OCI-LY3 (cell line): Measurements from ENCODE around the gene SLC9C1.

ENCODE experiments used
- H2AFZ ChIP-seq: fragments of 200-600, 300-600 bp; shearing (Covaris generic); 2 replicates; pipeline ENCODE4 v1.6.0; 2014; ENCODE audit warnings: antibody characterized with exemption, low read depth, low read length
- H3K27ac ChIP-seq: fragments of 200-600, 300-600 bp; sonication (generic); 2 replicates; pipeline ENCODE4 v1.5.1; 2014; ENCODE audit warnings: mild to moderate bottlenecking, low read length, moderate library complexity, mixed read lengths
- H3K27me3 ChIP-seq: fragments of 200-600, 300-600 bp; sonication (generic); 2 replicates; pipeline ENCODE4 v1.6.1; 2014; ENCODE audit warnings: low read depth, low read length, mixed read lengths
- H3K36me3 ChIP-seq: fragments of 200-600, 300-600 bp; sonication (generic); replicated peaks from 2 replicates; pipeline ENCODE3; 2014; ENCODE audit warnings: low read depth, low read length, mixed read lengths
- H3K4me1 ChIP-seq: fragments of 300-600, 200-600 bp; sonication (generic); 2 replicates; pipeline ENCODE4 v1.6.1; 2014; ENCODE audit warnings: low read length, mixed read lengths
- H3K4me2 ChIP-seq: fragments of 200-600, 300-600 bp; sonication (generic); 2 replicates; pipeline ENCODE4 v1.6.1; 2014; ENCODE audit warnings: low read length, mixed read lengths
- H3K4me3 ChIP-seq: fragments of 300-600, 200-600 bp; sonication (generic); 2 replicates; pipeline ENCODE4 v1.5.1; 2014; ENCODE audit warnings: antibody characterized with exemption, mild to moderate bottlenecking, low read length, moderate library complexity
- H3K79me2 ChIP-seq: fragments of 300-600, 200-600 bp; shearing (Covaris generic); 2 replicates; pipeline ENCODE4 v1.6.1; 2014; ENCODE audit warnings: mild to moderate bottlenecking, low read length, mixed read lengths
- H3K9ac ChIP-seq: fragments of 300-600, 200-600 bp; shearing (Covaris generic); 2 replicates; pipeline ENCODE4 v1.6.0; 2014; ENCODE audit warnings: mild to moderate bottlenecking, low read length, moderate library complexity
- H3K9me3 ChIP-seq: fragments of 200-600, 300-600 bp; shearing (Covaris generic); 2 replicates; pipeline ENCODE4 v1.6.1; 2014; ENCODE audit warnings: low read length, mixed read lengths; ENCODE audit not compliant: insufficient read depth
- H4K20me1 ChIP-seq: fragments of 200-600, 300-600 bp; sonication (generic); 2 replicates; pipeline ENCODE4 v1.6.1; 2016; ENCODE audit warnings: low read length, mixed read lengths; ENCODE audit not compliant: insufficient read depth
- CTCF ChIP-seq: fragments of 200-600, 300-600 bp; sonication (generic); IDR thresholded peaks from 2 replicates; pipeline ENCODE4 v1.5.1; 2014; ENCODE audit warnings: antibody characterized with exemption, low read length, low read depth
- EZH2phosphoT487 ChIP-seq: fragments of 200-600 bp; shearing (Covaris generic); IDR thresholded peaks from 2 replicates; pipeline ENCODE4 v1.6.1; 2018; ENCODE audit warnings: antibody characterized with exemption, mixed run types, low read depth

Gene SLC9C1

GRCh38 chr3:112117841-112118571 lies 176.0 kb downstream of the SLC9C1 start:
- Histone ChIP-seq H3K4me1 (peaks cover 81% of the 10 kb centered on the region), H2AFZ (no peak overlapping the region), H3K27ac (peak overlapping the region; percentile 46), H3K27me3 (no peaks in the 10 kb centered on the region), H3K9ac (no peak overlapping the region), H4K20me1 (no peaks in the 10 kb centered on the region), H3K4me2 (peak overlapping the region; percentile 93), H3K4me3 (no peak overlapping the region), H3K9me3 (no peaks in the 10 kb centered on the region), H3K36me3 (peaks cover 3% of the 10 kb centered on the region), H3K79me2 (no peaks in the 10 kb centered on the region)
- TF ChIP-seq EZH2phosphoT487: no peak
- 0 out of 2 replicates have a peak, but pooled peaks have one; percentile 24 for TF ChIP-seq CTCF

GRCh38 chr3:112117415-112117814 lies 176.6 kb downstream of the SLC9C1 start:
- no peaks in the 10 kb centered on the region for H3K79me2 ChIP-seq
- no peak overlapping the region; the same call in 1 of the 2 replicates for H3K4me3 ChIP-seq
- H2AFZ ChIP-seq: no peak overlapping the region
- peak overlapping the region; percentile 93 for H3K4me2 ChIP-seq
- peaks cover 87% of the 10 kb centered on the region for H3K4me1 ChIP-seq
- H3K27me3 ChIP-seq: no peaks in the 10 kb centered on the region
- no peaks in the 10 kb centered on the region for H4K20me1 ChIP-seq
- peak overlapping the region; percentile 46 for H3K27ac ChIP-seq
- no peak for TF ChIP-seq CTCF
- TF ChIP-seq EZH2phosphoT487: no peak
- H3K36me3 ChIP-seq: peaks cover 3% of the 10 kb centered on the region
- H3K9me3 ChIP-seq: no peaks in the 10 kb centered on the region
- no peak overlapping the region for H3K9ac ChIP-seq

- TF ChIP-seq CTCF (no peak), EZH2phosphoT487 (no peak)
- Histone ChIP-seq H3K79me2 (no peaks in the 10 kb centered on the region), H3K9ac (no peak overlapping the region), H4K20me1 (no peaks in the 10 kb centered on the region), H3K9me3 (no peaks in the 10 kb centered on the region), H3K4me3 (peak overlapping the region; percentile 60), H3K27me3 (no peaks in the 10 kb centered on the region), H3K4me2 (peak overlapping the region; percentile 93), H2AFZ (no peak overlapping the region), H3K27ac (no peak overlapping the region), H3K36me3 (peaks cover 3% of the 10 kb centered on the region), H3K4me1 (peaks cover 88% of the 10 kb centered on the region)
Observed at GRCh38 chr3:112116748-112117186, 177.2 kb downstream of the SLC9C1 start.

- peak overlapping the region; percentile 48; the same call in 1 of the 2 replicates for H3K9ac ChIP-seq
- H2AFZ ChIP-seq: no peak overlapping the region
- peak overlapping the region; percentile 60 for H3K4me3 ChIP-seq
- no peaks in the 10 kb centered on the region for H3K27me3 ChIP-seq
- TF ChIP-seq CTCF (no peak), EZH2phosphoT487 (no peak)
- H3K27ac ChIP-seq: peak overlapping the region; percentile 82; the same call in 1 of the 2 replicates
- no peaks in the 10 kb centered on the region for H4K20me1 ChIP-seq
- H3K79me2 ChIP-seq: no peaks in the 10 kb centered on the region
- H3K4me2 ChIP-seq: peak overlapping the region; percentile 93
- H3K36me3 ChIP-seq: peaks cover 3% of the 10 kb centered on the region
- peaks cover 81% of the 10 kb centered on the region for H3K4me1 ChIP-seq
- H3K9me3 ChIP-seq: no peaks in the 10 kb centered on the region
Observed at GRCh38 chr3:112115806-112116383, 178.1 kb downstream of the SLC9C1 start.
